ENCODE data around the gene ALDH3A1. TPM values are rescaled to one million over a fixed set of nuclear protein-coding genes. Genes with fewer than 3 reads are reported as not detected.
"Not testable (repeated sequence)": the region's sequence is repeated elsewhere in the genome, so short reads cannot be mapped to it uniquely, and the experiment has no call there.

Gene ALDH3A1
- 0.10 TPM in 1 of 2 replicates, not detected in the other for total RNA-seq

DNA sequence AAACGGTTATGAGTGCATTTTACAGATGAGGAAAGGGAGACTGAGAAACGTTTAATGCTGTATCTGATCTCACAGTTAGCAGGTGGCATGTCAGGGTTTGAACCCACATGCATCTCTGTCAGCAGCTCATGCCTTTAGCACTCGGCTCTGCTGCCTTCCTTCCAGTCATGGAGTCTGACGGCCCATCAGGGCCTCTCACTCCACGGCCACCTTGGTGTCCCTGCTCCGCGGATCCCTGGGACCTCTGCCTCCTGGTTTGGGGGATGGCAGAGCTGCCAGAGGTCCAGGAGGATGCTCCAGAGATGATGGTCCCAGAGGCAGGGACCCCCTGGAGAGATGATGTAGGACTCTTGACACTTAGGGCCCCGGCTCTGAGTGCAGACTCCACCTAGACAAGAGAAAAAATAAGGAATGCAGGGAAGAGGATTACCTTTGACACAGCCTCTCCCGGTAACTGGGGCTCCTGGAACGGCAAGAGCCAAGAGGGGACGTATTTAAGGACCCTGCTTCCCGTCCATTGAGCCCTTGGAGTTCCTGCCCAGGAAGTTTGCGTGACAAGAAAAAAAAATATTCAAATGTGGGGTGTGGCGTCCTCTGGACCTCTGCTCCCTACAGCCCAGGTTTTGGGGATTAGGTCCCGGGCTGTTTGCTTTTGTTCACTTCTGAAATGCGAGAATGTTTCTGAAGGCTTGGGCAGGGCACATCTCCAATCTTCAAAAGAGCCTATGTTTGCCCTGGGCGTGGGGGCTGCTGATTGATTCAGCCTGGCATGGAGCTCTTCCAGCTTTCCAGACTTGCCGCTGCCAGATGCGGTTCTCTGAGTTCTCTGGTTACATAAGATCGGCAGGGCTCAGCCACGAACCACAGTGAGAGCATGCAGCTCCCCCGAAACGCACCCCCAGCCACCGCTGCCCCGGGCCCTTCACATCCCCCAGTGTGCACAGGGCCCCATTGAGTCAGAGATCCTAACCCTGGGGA, at the start of gene ALDH3A1:
TSS of gene ALDH3A1 (minus strand) at position 470 of the 978 bp plus-strand sequence. CDS start 3,169 bp downstream, outside the sequence.
- no peak for DNase-seq (ENCODE audit: low read depth)

DNA sequence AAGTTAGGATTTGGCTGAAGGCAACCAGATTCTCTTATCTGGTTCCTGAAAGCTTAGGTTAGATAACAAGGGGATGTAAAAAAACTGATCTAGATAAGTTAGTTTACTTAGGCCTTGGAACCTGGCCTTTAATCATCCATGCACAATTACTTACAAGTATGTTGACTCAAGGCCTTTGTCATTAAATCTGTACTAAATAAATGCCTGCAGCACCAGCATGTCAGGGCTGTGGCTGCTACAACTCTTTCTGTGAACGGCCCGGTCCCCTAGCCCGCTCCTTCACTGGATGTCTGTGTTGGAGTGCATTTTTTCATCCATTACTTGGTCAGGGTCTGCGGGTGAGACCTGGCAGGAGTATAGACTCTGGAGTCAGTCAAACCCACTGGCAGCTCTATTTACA, 48.4 kb upstream of the ALDH3A1 start:
- no peak for DNase-seq (ENCODE audit: low read depth)

DNA sequence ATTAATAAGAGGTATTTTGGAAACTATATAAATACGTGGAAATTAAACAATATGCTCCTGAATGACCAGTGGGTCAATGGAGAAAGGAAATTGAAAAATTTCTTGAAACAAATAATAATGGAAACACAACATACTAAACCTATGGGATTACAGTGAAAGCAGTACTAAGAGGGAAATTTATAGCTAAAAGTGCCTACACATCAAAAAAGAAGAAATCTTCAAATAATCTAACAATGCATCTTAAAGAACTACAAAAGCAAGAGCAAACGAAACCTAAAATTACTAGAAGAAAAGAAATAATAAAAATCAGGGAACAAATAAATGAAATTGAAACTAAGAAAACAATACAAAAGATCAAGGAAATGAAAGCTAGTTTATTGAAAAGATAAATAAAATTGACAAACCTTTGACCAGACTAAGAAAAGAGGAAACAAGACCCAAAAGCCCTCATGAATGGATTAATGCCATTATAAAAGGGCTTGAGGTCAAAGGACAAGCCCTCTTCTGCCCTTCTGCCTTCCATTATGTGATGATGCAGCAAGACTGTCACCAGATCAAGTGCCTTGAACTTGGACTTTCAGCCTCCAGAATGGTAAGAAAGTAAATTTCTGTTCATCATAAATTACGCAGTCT, 43.9 kb upstream of the ALDH3A1 start:
- DNase-seq (ENCODE audit: low read depth): no peak

- no peak for DNase-seq (ENCODE audit: low read depth)
Measured at GRCh38 chr17:19787733-19788357, 39.7 kb upstream of the ALDH3A1 start.

GRCh38 chr17:19785854-19786253, 37.8 kb upstream of the ALDH3A1 start:
- no peak for DNase-seq (ENCODE audit: low read depth)

DNA sequence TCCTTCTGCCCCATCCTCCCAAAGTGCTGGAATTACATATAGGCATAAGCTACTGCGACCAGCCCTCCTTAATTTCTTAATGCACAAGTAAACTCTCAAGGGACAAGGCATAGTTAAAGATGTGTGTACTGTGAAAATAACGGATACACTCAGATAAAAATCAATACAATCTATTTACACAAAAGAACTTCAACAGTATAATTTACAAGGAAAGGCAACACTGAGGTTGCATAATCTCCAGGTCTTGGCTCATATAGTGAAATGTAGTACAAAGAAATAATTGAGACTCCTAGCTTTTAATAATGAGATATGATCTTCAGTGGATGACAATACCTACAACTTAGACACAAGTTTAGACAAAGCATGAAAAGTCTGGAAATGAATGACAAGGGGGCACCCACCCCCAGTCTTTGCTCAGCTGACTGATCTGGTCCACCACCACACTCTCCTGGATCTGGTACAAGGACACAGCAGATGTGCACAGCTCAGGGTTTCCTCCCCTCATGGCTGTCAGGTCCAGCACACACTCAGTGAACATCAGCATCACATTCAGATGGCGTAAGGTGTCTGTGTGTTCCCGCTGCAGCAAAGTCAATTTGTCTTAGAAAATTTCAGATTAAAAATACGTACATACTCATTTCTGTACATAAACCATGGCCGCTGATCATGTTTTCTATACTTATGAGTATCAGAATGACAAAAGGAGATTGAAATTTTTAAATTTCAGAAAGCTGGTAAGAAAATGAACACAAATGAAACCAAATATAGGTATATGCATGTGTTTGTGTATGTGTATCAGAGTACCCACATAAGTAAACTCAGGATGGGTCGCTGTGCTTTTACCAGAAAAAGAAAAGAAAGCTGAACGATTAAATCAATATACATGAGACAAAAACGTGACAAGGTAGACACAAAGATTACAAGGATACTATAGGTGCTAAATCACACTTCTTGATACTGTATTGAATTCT, 33.7 kb upstream of the ALDH3A1 start:
- DNase-seq (ENCODE audit: low read depth): no peak

GRCh38 chr17:19780846-19781245, 32.7 kb upstream of the ALDH3A1 start:
- no peak for DNase-seq (ENCODE audit: low read depth)

- no peak for DNase-seq (ENCODE audit: low read depth)
Measured at GRCh38 chr17:19773534-19773933, 25.4 kb upstream of the ALDH3A1 start.

- DNase-seq (ENCODE audit: low read depth): no peak
Measured at GRCh38 chr17:19771971-19772630, 24.0 kb upstream of the ALDH3A1 start.

DNA sequence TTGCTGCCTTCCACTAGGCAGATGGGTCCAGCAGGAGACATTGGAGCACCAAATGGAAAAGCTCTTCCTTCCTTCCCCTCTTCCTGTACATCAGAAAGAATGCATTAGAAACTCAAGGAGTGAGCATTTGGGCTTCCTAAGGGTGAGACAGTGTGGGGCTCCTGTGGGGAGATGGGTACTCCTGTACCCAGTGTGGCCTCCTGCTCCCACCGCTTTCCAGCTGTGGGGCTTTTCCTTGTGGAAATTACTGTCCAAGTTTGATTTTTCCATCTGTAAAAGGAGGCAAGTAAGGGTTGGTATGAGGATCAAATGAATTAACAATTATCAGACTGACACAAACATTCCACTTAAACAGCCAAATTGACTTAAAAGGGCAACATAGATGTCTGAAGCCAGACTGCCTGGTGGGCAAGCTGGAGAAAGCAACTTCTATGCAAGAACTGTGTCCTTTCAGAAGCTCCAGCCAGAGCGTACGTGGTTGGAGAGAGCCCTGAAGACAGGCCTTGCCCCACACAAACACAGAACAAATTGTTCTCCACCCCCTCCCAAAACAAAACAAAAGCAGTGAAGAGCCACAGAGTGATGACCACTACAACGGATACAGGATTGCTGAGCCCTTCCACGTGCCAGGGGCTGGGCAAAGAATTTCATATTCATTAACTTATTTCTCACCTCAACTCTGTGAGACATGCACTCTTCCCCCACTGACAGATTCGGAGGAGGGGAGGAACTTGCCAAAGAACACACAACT, 23.1 kb upstream of the ALDH3A1 start:
- no peak for DNase-seq (ENCODE audit: low read depth)

GRCh38 chr17:19769946-19770652, 22.0 kb upstream of the ALDH3A1 start:
- no peak for DNase-seq (ENCODE audit: low read depth)

DNA sequence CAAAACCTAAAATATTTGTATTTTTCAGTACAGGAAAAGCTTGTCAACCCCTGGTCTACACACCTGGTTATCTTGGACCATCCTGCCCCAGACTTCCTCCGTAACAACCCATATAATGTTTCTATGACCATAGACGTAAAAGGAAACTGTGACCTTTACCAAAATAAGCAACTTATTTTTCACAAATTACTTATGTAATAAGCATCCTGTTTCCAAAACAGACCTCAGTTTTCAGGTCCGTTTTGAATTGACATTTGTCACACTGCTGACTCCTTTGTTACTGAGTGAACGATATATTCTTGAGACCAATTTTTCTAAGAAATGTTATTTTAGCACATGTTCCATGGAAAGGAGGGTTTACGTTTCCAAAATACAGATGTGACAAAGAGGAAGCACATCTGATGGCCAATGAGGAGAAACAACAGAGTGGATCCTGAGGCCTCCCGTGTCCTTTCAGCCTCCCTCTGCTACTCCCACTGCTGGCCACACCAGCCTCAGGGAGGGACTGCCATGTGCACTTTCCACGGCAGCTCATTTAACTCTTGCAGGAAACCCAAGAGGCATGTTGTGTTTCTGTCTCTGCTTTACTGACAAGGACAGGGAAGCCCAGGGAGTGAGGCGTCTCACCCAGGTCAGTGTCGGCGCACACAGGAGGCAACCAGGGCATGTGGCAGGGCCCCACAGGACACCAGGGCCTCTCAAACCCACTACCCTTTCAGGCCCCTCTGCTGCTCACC, 20.1 kb upstream of the ALDH3A1 start:
- no peak for DNase-seq (ENCODE audit: low read depth)

DNA sequence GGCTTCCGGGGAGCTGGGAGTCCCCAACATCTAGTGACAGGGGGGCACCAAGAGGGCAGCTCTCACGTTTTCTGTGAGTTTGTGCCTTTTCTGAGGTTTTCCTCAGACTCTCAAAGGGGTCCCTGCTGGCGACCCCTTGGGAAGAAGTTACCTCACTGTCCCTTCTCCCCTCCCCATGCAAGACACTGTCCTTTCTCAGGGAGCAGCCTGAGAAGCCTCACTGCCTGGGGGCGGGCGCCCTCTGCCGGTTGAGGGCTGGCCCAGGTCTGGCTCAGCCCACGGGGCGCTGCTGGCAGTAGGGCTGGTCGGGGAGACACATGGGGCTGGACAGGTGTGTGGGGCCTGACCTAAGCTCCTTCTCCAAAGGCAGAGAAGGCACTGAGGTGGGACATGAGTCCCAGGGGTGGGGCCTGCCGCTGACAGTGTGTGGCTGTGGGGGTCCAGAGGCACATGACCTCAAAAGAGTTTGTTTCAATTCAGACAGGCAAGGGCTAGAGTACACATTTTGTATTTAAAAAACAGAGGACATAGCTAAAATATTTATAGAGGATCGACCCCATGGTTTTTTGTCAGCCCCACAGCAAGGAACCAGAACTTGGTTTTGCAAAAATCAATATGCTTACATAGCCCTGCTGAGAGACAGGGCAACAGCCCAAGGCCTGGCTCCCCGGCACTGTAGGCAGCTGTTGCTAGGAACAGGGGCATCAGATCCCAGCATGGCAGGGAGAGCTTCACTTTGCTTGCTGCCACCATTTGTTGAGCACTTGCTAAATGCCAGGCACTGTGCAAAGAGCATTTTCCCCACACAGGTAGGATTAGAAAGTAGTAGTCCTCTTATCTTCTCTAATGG, 18.5 kb upstream of the ALDH3A1 start:
- DNase-seq (ENCODE audit: low read depth): no peak

DNA sequence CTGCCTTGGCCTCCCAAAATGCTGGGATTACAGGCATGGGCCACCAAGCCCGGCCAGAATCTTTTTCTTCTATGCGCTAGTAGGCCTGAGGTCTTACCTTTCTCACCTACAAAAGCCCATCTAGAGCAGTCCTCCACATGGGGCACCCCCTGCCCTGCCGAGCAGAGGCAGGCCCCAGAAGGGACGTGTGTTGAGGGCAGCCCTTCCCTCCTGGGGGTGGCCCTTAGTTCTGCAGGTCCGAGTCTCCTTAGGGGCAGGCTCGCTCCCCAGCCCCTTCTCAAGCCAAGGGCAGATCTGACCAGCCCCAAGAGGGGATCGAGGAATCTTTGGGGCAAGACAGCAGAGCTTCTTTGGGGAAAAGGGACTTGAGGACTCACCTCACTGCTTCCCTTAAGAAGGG, 17.9 kb upstream of the ALDH3A1 start:
- no peak for DNase-seq (ENCODE audit: low read depth)

GRCh38 chr17:19763991-19764390, 15.9 kb upstream of the ALDH3A1 start:
- DNase-seq (ENCODE audit: low read depth): not testable (repeated sequence)

- no peak for DNase-seq (ENCODE audit: low read depth)
Measured at GRCh38 chr17:19763416-19763815, 15.3 kb upstream of the ALDH3A1 start.

- DNase-seq (ENCODE audit: low read depth): peak; percentile 21
Measured at GRCh38 chr17:19762515-19762961, 14.4 kb upstream of the ALDH3A1 start.

- DNase-seq (ENCODE audit: low read depth): no peak
Measured at GRCh38 chr17:19760746-19761145, 12.6 kb upstream of the ALDH3A1 start.
